Measurements from ENCODE around the gene NTM. TPM values are rescaled to one million over a fixed set of nuclear protein-coding genes. Genes with fewer than 3 reads are reported as not detected.
"Not testable (repeated sequence)": the region's sequence is repeated elsewhere in the genome, so short reads cannot be mapped to it uniquely, and the experiment has no call there.

Gene NTM
- polyA plus RNA-seq, 4 donors = 0.94 to 3.1 (median 1.4) TPM; not detected in 1

DNA sequence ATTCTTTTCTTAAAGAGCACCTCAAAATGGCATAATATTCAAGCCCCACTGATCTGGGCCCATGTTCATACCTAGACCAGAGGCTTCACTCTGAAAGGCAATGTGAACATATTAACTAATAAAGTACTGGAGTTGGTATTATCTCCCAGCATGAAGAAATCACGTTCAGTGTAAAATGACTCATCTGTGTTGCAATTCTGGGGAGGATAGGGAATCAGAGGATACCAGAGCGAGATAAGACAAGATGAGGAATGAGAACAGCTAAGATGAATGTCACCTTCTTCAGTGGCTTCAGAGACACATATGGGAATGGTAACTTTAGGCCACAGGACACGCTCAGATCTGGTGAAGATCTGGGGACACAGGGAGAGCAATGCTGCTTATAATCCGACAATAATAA lies 121.1 kb downstream of the NTM start:
- no peaks in the 10 kb centered on the region for H3K27me3 ChIP-seq (ENCODE audit: control insufficient read depth in 3 of 3, insufficient read depth in 3 of 3, low read length in 3 of 3)
- peaks cover 0 to 4% (median 3%) of the 10 kb centered on the region in 3 donors for H3K4me1 ChIP-seq (ENCODE audit: control insufficient read depth in 3 of 3, insufficient read depth in 2 of 3, low read depth in 1 of 3, low read length in 2 of 3)
- H3K36me3 ChIP-seq (ENCODE audit: control insufficient read depth in 3 of 3, insufficient read depth in 2 of 3, low read depth in 1 of 3, low read length in 3 of 3) = no peaks in the 10 kb centered on the region
- FAIRE-seq (no peak), DNase-seq (peak in 1 of 2 donors; percentile 75)
- no peak overlapping the region for H3K27ac ChIP-seq (ENCODE audit: low read depth in 1 of 3, low read length in 2 of 3)
- no peaks in the 10 kb centered on the region for H3K9me3 ChIP-seq (ENCODE audit: control insufficient read depth in 2 of 2, insufficient read depth in 1 of 2, low read depth in 1 of 2, low read length in 1 of 2)
- H3K4me3 ChIP-seq (ENCODE audit: low read depth in 1 of 3, low read length in 3 of 3) = no peak overlapping the region
- WGBS, 3 donors = 61 to 68% (median 68%) methylated on average over 4 of the region's 4 CpGs

DNA sequence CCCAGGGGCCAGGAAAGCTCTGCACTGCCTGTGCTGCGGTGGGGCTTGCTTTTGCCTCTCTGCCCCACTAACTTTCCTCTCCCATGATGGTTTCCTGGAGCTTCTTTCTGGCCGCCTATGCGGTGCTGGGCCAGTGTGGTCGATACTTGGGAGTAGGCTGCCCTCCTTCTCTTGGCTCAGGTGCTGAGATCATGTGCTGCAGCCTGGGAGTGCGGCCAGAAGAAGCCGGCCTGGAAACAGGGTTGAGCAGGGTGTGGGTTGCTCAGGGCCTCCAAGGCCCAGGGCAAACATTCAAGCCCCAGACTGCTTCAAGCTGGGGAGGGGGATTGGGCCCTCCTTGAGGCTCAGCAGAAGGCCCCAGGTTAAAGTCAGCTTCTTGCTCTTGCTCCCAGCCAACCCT lies 125.0 kb downstream of the NTM start:
- no peak for FAIRE-seq
- 14 to 46% (median 38%) methylated on average over 6 of the region's 6 CpGs for WGBS, 3 donors
- peak in 1 of 2 donors; percentile 42 for DNase-seq

GRCh38 chr11:131497686-131498085 lies 127.3 kb downstream of the NTM start:
- H3K27ac ChIP-seq (ENCODE audit: low read depth in 1 of 3, low read length in 2 of 3); H3K4me3 ChIP-seq (ENCODE audit: low read depth in 1 of 3, low read length in 3 of 3); FAIRE-seq; H3K4me1 ChIP-seq (ENCODE audit: control insufficient read depth in 3 of 3, insufficient read depth in 2 of 3, low read depth in 1 of 3, low read length in 2 of 3); H3K36me3 ChIP-seq (ENCODE audit: control insufficient read depth in 3 of 3, insufficient read depth in 2 of 3, low read depth in 1 of 3, low read length in 3 of 3); H3K27me3 ChIP-seq (ENCODE audit: control insufficient read depth in 3 of 3, insufficient read depth in 3 of 3, low read length in 3 of 3); DNase-seq; H3K9me3 ChIP-seq (ENCODE audit: control insufficient read depth in 2 of 2, insufficient read depth in 1 of 2, low read depth in 1 of 2, low read length in 1 of 2): not testable (repeated sequence)
- 68 to 81% (median 75%) methylated on average over 5 of the region's 5 CpGs for WGBS, 3 donors

More for the DNA sequence above, 125.0 kb downstream of the NTM start:
- no peaks in the 10 kb centered on the region for H3K9me3 ChIP-seq (ENCODE audit: control insufficient read depth in 2 of 2, insufficient read depth in 1 of 2, low read depth in 1 of 2, low read length in 1 of 2)
- no peak overlapping the region for H3K4me3 ChIP-seq (ENCODE audit: low read depth in 1 of 3, low read length in 3 of 3)
- H3K36me3 ChIP-seq (ENCODE audit: control insufficient read depth in 3 of 3, insufficient read depth in 2 of 3, low read depth in 1 of 3, low read length in 3 of 3) = no peaks in the 10 kb centered on the region
- H3K27me3 ChIP-seq (ENCODE audit: control insufficient read depth in 3 of 3, insufficient read depth in 3 of 3, low read length in 3 of 3) = no peaks in the 10 kb centered on the region
- H3K4me1 ChIP-seq (ENCODE audit: control insufficient read depth in 3 of 3, insufficient read depth in 2 of 3, low read depth in 1 of 3, low read length in 2 of 3) = no peaks in the 10 kb centered on the region
- H3K27ac ChIP-seq (ENCODE audit: low read depth in 1 of 3, low read length in 2 of 3) = no peak overlapping the region

GRCh38 chr11:131498631-131499160 lies 128.3 kb downstream of the NTM start:
- DNase-seq (no peak), FAIRE-seq (no peak)
- WGBS, 3 donors = 60 to 79% (median 77%) methylated on average over 7 of the region's 7 CpGs
- Histone ChIP-seq H3K27me3 (ENCODE audit: control insufficient read depth in 3 of 3, insufficient read depth in 3 of 3, low read length in 3 of 3) (no peaks in the 10 kb centered on the region), H3K4me3 (ENCODE audit: low read depth in 1 of 3, low read length in 3 of 3) (no peak overlapping the region), H3K27ac (ENCODE audit: low read depth in 1 of 3, low read length in 2 of 3) (no peak overlapping the region), H3K4me1 (ENCODE audit: control insufficient read depth in 3 of 3, insufficient read depth in 2 of 3, low read depth in 1 of 3, low read length in 2 of 3) (no peaks in the 10 kb centered on the region), H3K36me3 (ENCODE audit: control insufficient read depth in 3 of 3, insufficient read depth in 2 of 3, low read depth in 1 of 3, low read length in 3 of 3) (no peaks in the 10 kb centered on the region), H3K9me3 (ENCODE audit: control insufficient read depth in 2 of 2, insufficient read depth in 1 of 2, low read depth in 1 of 2, low read length in 1 of 2) (no peaks in the 10 kb centered on the region)

DNA sequence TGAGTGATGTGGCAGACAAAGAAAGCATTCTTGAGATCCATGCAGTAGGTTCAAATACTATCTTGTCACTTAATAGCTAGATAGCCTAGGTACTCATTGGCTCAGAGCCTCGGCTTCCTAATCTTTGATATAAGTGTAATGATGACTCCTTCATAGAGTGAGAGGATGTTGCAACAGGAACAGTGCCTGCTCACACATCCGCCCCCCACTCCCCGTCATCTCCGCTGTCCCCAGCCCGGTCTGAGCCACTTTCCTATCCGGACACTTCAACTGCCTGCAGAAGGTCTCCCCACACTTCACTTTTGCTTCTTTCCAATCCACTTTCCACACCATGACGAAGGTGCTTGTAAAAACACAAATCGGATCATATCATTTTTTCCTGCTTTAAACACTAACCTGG lies 128.8 kb downstream of the NTM start:
- WGBS, 3 donors = 83 to 91% (median 89%) methylated on average over 8 of the region's 8 CpGs
- H3K27me3 ChIP-seq (ENCODE audit: control insufficient read depth in 3 of 3, insufficient read depth in 3 of 3, low read length in 3 of 3) = no peaks in the 10 kb centered on the region
- no peaks in the 10 kb centered on the region for H3K4me1 ChIP-seq (ENCODE audit: control insufficient read depth in 3 of 3, insufficient read depth in 2 of 3, low read depth in 1 of 3, low read length in 2 of 3)
- H3K36me3 ChIP-seq (ENCODE audit: control insufficient read depth in 3 of 3, insufficient read depth in 2 of 3, low read depth in 1 of 3, low read length in 3 of 3) = no peaks in the 10 kb centered on the region
- no peaks in the 10 kb centered on the region for H3K9me3 ChIP-seq (ENCODE audit: control insufficient read depth in 2 of 2, insufficient read depth in 1 of 2, low read depth in 1 of 2, low read length in 1 of 2)
- FAIRE-seq = no peak
- H3K27ac ChIP-seq (ENCODE audit: low read depth in 1 of 3, low read length in 2 of 3) = no peak overlapping the region
- no peak for DNase-seq
- no peak overlapping the region for H3K4me3 ChIP-seq (ENCODE audit: low read depth in 1 of 3, low read length in 3 of 3)

- Histone ChIP-seq H3K27me3 (ENCODE audit: control insufficient read depth in 3 of 3, insufficient read depth in 3 of 3, low read length in 3 of 3) (peaks cover 0 to 4% (median 0%) of the 10 kb centered on the region in 3 donors), H3K27ac (ENCODE audit: low read depth in 1 of 3, low read length in 2 of 3) (no peak overlapping the region), H3K36me3 (ENCODE audit: control insufficient read depth in 3 of 3, insufficient read depth in 2 of 3, low read depth in 1 of 3, low read length in 3 of 3) (no peaks in the 10 kb centered on the region), H3K9me3 (ENCODE audit: control insufficient read depth in 2 of 2, insufficient read depth in 1 of 2, low read depth in 1 of 2, low read length in 1 of 2) (no peaks in the 10 kb centered on the region), H3K4me3 (ENCODE audit: low read depth in 1 of 3, low read length in 3 of 3) (no peak overlapping the region), H3K4me1 (ENCODE audit: control insufficient read depth in 3 of 3, insufficient read depth in 2 of 3, low read depth in 1 of 3, low read length in 2 of 3) (no peaks in the 10 kb centered on the region)
- FAIRE-seq = no peak
- 31 to 38% (median 33%) methylated on average over 1 of the region's 1 CpG for WGBS, 3 donors
- DNase-seq = no peak
Observed at GRCh38 chr11:131503017-131503416, 132.6 kb downstream of the NTM start.

DNA sequence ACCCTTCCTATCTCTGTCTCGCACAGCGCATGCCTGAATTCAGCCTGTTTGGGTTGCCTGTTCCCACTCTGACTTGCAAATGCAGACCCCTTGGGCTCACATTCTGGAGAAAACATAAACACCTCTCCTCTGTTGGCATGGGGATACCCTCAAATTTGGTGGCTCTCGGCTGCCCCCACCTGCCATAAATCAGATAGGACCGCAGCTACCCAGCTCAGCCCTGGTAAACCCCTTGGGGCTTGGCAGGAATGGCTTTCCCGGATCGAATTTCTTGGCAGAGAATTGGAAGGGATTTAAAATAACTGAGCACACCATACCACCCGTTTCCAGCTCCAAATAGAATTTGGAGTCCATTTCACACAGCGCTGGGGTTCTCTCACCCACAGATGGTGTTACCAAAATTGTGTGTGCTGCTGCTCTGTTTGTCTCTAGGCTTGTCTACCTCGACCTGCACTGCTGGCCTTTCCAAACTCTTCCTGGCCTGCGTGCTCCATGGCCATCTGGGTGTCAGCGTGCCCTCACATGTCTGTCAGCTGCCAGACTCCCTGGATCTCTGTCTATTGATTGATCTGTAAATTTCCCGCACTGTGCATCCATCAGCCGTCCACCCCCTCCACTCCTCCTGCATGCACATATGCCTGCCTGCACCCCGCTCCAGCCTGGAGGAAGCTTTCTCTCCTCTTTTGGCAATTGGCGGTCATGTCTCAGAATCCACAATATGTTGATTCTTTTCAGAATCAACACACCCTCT lies 134.0 kb downstream of the NTM start:
- FAIRE-seq = no peak
- H3K4me1 ChIP-seq (ENCODE audit: control insufficient read depth in 3 of 3, insufficient read depth in 2 of 3, low read depth in 1 of 3, low read length in 2 of 3) = no peaks in the 10 kb centered on the region

GRCh38 chr11:131506348-131506747 lies 135.9 kb downstream of the NTM start:
- H3K4me3 ChIP-seq (ENCODE audit: low read depth in 1 of 3, low read length in 3 of 3) = no peak overlapping the region
- DNase-seq (no peak), FAIRE-seq (no peak)
- WGBS, 3 donors = 79 to 92% (median 84%) methylated on average over 6 of the region's 6 CpGs
- H3K4me1 ChIP-seq (ENCODE audit: control insufficient read depth in 3 of 3, insufficient read depth in 2 of 3, low read depth in 1 of 3, low read length in 2 of 3) = no peaks in the 10 kb centered on the region
- H3K27me3 ChIP-seq (ENCODE audit: control insufficient read depth in 3 of 3, insufficient read depth in 3 of 3, low read length in 3 of 3) = peaks cover 0 to 4% (median 0%) of the 10 kb centered on the region in 3 donors
- H3K27ac ChIP-seq (ENCODE audit: low read depth in 1 of 3, low read length in 2 of 3) = no peak overlapping the region
- H3K9me3 ChIP-seq (ENCODE audit: control insufficient read depth in 2 of 2, insufficient read depth in 1 of 2, low read depth in 1 of 2, low read length in 1 of 2) = no peaks in the 10 kb centered on the region
- H3K36me3 ChIP-seq (ENCODE audit: control insufficient read depth in 3 of 3, insufficient read depth in 2 of 3, low read depth in 1 of 3, low read length in 3 of 3) = no peaks in the 10 kb centered on the region

More for the DNA sequence above, 134.0 kb downstream of the NTM start:
- Histone ChIP-seq H3K36me3 (ENCODE audit: control insufficient read depth in 3 of 3, insufficient read depth in 2 of 3, low read depth in 1 of 3, low read length in 3 of 3) (no peaks in the 10 kb centered on the region), H3K27ac (ENCODE audit: low read depth in 1 of 3, low read length in 2 of 3) (no peak overlapping the region), H3K27me3 (ENCODE audit: control insufficient read depth in 3 of 3, insufficient read depth in 3 of 3, low read length in 3 of 3) (peaks cover 0 to 4% (median 0%) of the 10 kb centered on the region in 3 donors), H3K9me3 (ENCODE audit: control insufficient read depth in 2 of 2, insufficient read depth in 1 of 2, low read depth in 1 of 2, low read length in 1 of 2) (no peaks in the 10 kb centered on the region), H3K4me3 (ENCODE audit: low read depth in 1 of 3, low read length in 3 of 3) (no peak overlapping the region)
- 46 to 55% (median 50%) methylated on average over 15 of the region's 15 CpGs for WGBS, 3 donors
- DNase-seq = no peak

Measured in small intestine (tissue), 7 donors.